RPMI7951 (cell line): ENCODE results near the gene CTSF. TPM values are rescaled to one million over a fixed set of nuclear protein-coding genes. Genes with fewer than 3 reads are reported as not detected.
"Not testable (repeated sequence)": the region's sequence is repeated elsewhere in the genome, so short reads cannot be mapped to it uniquely, and the experiment has no call there.

Experiments used
- DNase-seq: peaks from one replicate; pipeline ENCODE4 v3.0.0-alpha.2; 2012; ENCODE audit warnings: low read depth
- total RNA-seq: library from RNA; depleted of rRNA; stranded (reverse); fragments of >200 nt; shearing (Covaris generic); gene quantifications from 2 replicates; pipeline ENCODE4 v1.2.3, GENCODE V29; 2014

The CTSF gene
- total RNA-seq, 1 experiment from 2014 or later: 27.5 TPM

DNA sequence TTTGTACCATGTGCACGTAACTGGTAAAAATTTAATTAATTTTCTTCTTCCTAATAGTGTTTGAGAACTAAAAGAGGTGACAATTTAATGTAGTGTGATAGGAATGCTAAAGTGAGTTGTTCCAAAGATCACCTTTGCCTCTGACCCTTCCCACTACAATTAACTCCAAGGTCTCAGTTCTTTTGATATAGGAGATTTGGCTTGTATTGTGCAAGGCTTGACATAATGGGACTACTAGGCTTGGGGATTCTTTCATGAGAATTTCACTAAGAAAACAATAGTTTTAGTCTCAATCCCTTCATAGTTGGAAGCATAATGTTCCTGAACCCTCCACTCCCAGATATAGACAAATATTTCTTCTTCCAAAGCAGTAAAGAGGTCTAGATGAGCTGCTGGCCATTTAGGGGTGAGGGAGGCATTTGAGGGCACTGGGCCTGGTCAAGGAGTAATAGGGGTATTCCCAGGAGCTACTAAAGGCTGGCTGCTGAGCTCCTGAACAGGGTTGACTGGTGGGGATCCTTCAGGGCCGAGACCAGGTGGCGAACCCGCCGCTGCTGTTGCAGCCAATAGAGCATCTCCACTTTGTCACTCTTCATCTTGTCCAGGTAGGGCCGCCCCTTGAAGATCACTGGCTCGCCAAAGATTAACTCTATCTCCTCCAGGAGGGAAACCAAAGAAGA is 21.7 kb upstream of the CTSF start:
- DNase-seq: no peak

GRCh38 chr11:66589315-66589714 is 20.9 kb upstream of the CTSF start:
- not testable (repeated sequence) for DNase-seq

GRCh38 chr11:66586136-66586535 is 17.7 kb upstream of the CTSF start:
- no peak for DNase-seq

DNA sequence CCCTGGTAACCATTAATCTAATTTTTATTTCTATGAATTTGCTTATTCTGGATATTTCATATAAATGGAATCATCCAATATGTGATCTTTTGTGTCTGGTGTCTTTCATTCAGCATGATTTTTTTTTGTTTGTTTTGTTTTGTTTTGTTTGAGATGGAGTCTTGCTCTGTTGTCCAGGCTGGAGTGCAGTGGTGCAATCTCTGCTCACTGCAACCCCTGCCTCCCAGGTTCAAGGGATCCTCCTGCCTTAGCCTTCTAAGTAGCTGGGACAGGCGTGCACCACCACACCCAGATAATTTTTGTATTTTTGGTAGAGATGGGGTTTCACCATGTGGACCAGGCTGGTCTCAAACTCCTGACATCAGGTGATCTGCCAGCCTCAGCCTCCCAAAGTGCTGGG is 17.0 kb upstream of the CTSF start:
- DNase-seq: not testable (repeated sequence)

DNA sequence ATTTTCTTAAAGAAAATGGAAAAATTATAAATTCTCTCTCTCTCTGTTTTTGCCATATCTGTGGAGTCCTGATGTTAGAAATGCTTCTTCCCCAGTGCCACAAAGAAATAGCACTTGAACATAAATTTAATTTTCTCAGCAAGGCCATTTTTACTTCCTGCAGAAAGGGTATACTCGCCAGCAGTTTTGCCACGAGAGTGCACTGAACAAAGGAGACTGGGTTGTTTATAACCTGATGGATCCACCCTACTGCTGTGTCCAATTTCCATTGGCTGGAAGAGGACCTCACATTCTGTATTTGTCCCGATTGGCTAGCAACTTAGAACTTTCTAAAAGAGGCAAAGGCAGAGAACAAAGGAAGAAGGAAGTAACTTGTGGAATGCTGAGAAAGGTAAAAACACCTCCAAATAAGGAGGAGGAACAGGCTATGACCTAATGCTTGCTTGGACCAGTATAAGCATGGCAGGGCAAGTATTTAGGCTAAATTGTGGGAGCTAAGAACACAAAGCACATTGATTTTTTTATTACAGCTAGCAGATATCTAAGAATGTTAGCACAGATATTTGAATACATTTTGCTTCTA is 14.2 kb upstream of the CTSF start:
- not testable (repeated sequence) for DNase-seq

DNA sequence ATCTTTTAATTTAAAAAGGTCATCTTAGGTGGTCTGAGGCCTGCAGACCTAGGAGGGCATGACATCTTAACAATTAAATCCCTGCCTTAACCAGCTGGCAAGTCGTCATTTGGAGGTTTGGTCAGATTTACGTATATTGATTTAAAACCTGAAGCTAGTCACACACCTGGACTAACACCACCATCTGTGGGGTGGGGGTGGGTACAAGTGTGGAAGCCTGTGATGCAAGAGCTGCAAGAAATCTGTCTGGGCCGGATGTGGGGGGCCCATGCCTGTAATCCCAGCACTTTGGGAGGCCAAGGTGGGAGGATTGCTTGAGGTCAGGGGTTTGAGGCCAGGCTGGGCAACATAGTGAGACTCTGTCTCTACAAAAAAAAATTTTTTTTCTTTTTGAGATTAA is 12.9 kb upstream of the CTSF start:
- no peak for DNase-seq

DNA sequence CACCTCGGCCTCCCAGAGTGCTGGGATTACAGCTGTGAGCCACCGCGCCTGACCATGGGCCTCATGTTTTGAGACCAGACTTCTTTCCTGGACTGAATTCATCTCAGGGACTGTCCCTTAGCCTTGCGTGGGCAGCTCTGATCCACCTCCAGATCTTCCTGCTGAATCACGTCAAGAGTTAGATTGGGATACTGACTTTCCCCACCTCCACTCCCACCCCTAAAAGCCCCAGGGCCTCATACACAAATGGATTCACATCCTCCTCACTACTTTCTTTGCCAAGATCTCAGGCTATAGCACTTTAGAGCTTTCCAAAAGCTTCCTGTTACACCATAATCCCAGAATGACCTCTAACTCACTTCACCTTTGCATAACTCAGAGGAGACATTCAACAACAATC is 12.4 kb upstream of the CTSF start:
- peak; percentile 47 for DNase-seq

GRCh38 chr11:66579017-66579606 is 10.7 kb upstream of the CTSF start:
- DNase-seq: peak; percentile 67

- no peak for DNase-seq
These were observed 2.4 kb upstream of the CTSF start for GRCh38 chr11:66570850-66571180.

DNA sequence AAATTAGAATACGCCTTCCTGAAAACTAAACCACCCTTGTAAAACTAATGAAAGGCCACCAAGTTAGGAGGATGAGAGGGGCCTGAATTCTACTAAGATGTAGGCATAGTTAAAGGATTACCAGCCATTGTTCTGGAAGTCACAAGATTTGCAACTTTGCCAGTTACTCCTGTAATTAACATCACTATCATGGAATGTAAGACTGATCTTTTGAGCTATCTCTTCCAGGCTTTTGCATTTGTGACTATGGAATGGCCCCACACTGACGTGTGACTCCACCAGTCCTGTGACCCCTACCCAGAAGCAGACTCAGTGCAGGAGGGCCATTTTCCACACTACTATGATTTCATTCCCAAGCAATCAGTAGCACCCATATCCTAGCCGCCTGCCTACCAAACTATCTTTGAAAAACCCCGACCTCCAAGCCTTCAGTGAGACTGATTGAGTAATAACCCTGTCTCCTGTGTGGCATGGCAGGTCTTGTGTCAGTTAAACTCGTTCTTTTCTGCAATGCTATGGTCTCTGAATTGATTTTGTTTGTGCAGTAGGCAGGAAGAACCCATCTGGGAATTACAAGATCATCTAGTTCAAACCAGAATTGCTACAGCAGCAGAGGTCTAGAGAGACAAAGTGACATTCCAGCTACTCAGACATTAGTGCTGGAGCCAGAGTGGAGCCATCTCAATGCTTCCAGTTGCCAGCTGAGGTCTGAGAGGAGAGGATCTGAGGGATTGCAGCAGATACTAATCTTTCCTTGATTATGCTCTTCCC is 1.9 kb upstream of the CTSF start:
- DNase-seq: no peak

DNA sequence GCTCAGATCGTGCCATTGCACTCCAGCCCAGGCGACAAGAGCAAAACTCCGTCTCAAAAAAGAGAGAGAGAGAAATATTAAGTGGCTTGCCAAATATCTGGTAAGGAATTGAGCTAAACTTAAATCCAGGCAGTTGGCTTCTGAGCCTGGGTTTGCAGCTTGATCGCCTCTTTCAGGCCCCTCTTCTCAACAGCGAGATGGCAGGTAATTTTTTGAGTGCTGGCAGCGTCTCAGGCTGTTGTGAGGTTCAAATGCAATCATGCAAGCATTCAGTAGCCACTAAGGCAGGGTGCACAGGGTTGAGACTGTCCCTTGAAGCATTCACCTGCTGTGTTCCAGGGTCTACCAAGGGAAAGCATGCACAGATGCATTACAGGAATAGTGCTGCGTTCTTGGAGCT is 670 bp upstream of the CTSF start:
- DNase-seq: no peak

GRCh38 chr11:66567787-66568123 is 651 bp downstream of the CTSF start:
- no peak for DNase-seq

GRCh38 chr11:66566221-66566620 is 2.2 kb downstream of the CTSF start:
- DNase-seq: no peak

- DNase-seq: no peak
These were observed 3.4 kb downstream of the CTSF start for GRCh38 chr11:66564984-66565383.

GRCh38 chr11:66564538-66564937 is 3.9 kb downstream of the CTSF start:
- no peak for DNase-seq

GRCh38 chr11:66563832-66564231 is 4.6 kb downstream of the CTSF start:
- no peak for DNase-seq

GRCh38 chr11:66562907-66563583 is 5.4 kb downstream of the CTSF start:
- DNase-seq: no peak

GRCh38 chr11:66562275-66562674 is 6.1 kb downstream of the CTSF start:
- DNase-seq: no peak

GRCh38 chr11:66561975-66562248 is 6.5 kb downstream of the CTSF start:
- no peak for DNase-seq

GRCh38 chr11:66561178-66561974 is 7.0 kb downstream of the CTSF start:
- DNase-seq: no peak

DNA sequence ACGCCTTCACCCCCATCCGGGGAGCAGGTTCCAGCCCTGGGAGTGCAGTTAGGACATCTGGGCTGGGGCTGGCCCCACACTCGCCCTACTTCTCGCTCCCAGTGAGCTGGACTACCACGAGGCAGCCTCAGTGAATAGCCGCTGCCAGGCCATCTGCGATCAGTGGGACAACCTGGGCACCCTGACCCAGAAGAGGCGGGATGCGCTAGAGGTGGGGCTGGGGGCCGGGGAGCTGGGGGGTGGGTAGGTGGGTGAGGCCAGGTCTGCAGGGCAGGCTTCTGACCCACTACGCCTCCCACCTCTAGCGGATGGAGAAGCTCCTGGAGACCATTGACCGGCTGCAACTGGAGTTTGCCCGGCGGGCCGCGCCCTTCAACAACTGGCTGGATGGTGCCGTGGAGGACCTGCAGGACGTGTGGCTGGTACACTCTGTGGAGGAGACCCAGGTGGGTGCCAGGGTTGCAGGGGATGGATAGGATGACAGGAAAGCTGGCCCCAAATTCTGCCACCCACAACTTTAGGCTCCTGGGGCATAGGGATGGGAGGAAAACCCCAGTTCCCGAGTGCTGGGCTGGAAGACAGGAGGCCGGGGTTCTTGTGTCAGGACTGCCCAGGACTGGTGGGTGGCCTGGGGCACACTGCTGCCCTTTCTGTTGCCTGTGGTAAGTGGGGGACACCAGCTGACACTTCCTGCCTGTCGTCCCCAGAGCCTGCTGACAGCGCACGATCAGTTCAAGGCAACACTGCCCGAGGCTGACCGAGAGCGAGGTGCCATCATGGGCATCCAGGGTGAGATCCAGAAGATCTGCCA is 8.3 kb downstream of the CTSF start:
- DNase-seq: no peak
